HPDE6-E6E7 (cell line): ENCODE results near the gene TPSD1.
"Not testable (repeated sequence)": the region's sequence is repeated elsewhere in the genome, so short reads cannot be mapped to it uniquely, and the experiment has no call there.

Source experiments
- DNase-seq: peaks from one replicate; pipeline ENCODE4 v3.0.0; 2011; ENCODE audit warnings: missing footprints; ENCODE audit errors: extremely low spot score

The TPSD1 gene

GRCh38 chr16:1281517-1281916 lies 25.6 kb downstream of the TPSD1 start:
- no peak for DNase-seq

GRCh38 chr16:1282324-1282973 lies 26.6 kb downstream of the TPSD1 start:
- no peak for DNase-seq

- no peak for DNase-seq
Observed at GRCh38 chr16:1283296-1283695, 27.4 kb downstream of the TPSD1 start.

- DNase-seq = no peak
Observed at GRCh38 chr16:1283996-1284616, 28.2 kb downstream of the TPSD1 start.

GRCh38 chr16:1285669-1286512 lies 30.0 kb downstream of the TPSD1 start:
- no peak for DNase-seq

GRCh38 chr16:1286513-1287094 lies 30.7 kb downstream of the TPSD1 start:
- no peak for DNase-seq

- DNase-seq = no peak
Observed at GRCh38 chr16:1287982-1288670, 32.3 kb downstream of the TPSD1 start.

GRCh38 chr16:1288813-1289476 lies 33.1 kb downstream of the TPSD1 start:
- DNase-seq = no peak

- DNase-seq = no peak
Observed at GRCh38 chr16:1289477-1289866, 33.6 kb downstream of the TPSD1 start.

- DNase-seq = no peak
Observed at GRCh38 chr16:1290063-1290501, 34.2 kb downstream of the TPSD1 start.

GRCh38 chr16:1290860-1291575 lies 35.1 kb downstream of the TPSD1 start:
- no peak for DNase-seq

GRCh38 chr16:1291576-1291974 lies 35.7 kb downstream of the TPSD1 start:
- no peak for DNase-seq

GRCh38 chr16:1292208-1292607 lies 36.3 kb downstream of the TPSD1 start:
- not testable (repeated sequence) for DNase-seq

GRCh38 chr16:1292808-1293207 lies 36.9 kb downstream of the TPSD1 start:
- not testable (repeated sequence) for DNase-seq

- no peak for DNase-seq
Observed at GRCh38 chr16:1293921-1294656, 38.2 kb downstream of the TPSD1 start.

GRCh38 chr16:1295465-1295864 lies 39.6 kb downstream of the TPSD1 start:
- no peak for DNase-seq

GRCh38 chr16:1296688-1297017 lies 40.8 kb downstream of the TPSD1 start:
- not testable (repeated sequence) for DNase-seq

GRCh38 chr16:1297018-1297696 lies 41.3 kb downstream of the TPSD1 start:
- DNase-seq = peak; percentile 68

- DNase-seq = no peak
Observed at GRCh38 chr16:1298406-1298805, 42.5 kb downstream of the TPSD1 start.
